Measurements from ENCODE around the gene KRT17. TPM values are rescaled to one million over a fixed set of nuclear protein-coding genes. Genes with fewer than 3 reads are reported as not detected.
A peak's percentile ranks its signal among the peaks of the same experiment; 100 is the strongest.

KRT17 gene
- total and polyA plus RNA-seq, 9 of the 15 experiments (the other 6 are each of a cell fraction or from before 2014, with no cell fraction given), result 0.23 to 0.25 TPM; not detected in 7

GRCh38 chr17:41579484-41580243, 44.7 kb downstream of the KRT17 start (continued):
- TF ChIP-seq FOXO4 (CRISPR knock-in tag; IDR thresholded peaks at IDR 0.05) (no peak), SMAD3 (CRISPR knock-in tag; conservative IDR thresholded peaks at IDR 0.05) (no peak), CAMTA2 (CRISPR knock-in tag; conservative IDR thresholded peaks at IDR 0.05) (no peak), RAD21 (CRISPR knock-in tag; conservative IDR thresholded peaks at IDR 0.05 in 1 of 2, IDR thresholded peaks at IDR 0.05 in 1 of 2) (peak; percentile 25 to 68; a peak in 3 of 4 replicates), ARNT (IDR thresholded peaks at IDR 0.05) (peak in 1 of 2 experiments; percentile 29; a peak in 1 of 4 replicates), CREM (IDR thresholded peaks at IDR 0.05; ENCODE audit: low read depth) (peak; percentile 40; the same call in 1 of the 2 replicates), PRPF4 (IDR thresholded peaks at IDR 0.05; ENCODE audit: insufficient read depth, low read depth, low read length, poor library complexity, severe bottlenecking) (no peak), RCOR1 (IDR thresholded peaks at IDR 0.05; ENCODE audit: borderline replicate concordance in 1 of 2, low read depth in 2 of 2, low read length in 2 of 2) (peak in 1 of 2 experiments; percentile 14; a peak in 1 of 4 replicates), CEBPG (CRISPR knock-in tag; IDR thresholded peaks at IDR 0.05) (no peak), CEBPG (tag; conservative IDR thresholded peaks at IDR 0.05 in 1 of 2, IDR thresholded peaks at IDR 0.05 in 1 of 2) (no peak), SRF (CRISPR knock-in tag; IDR thresholded peaks at IDR 0.05) (peak in 1 of 2 experiments; percentile 82; a peak in 1 of 4 replicates), TOE1 (IDR thresholded peaks at IDR 0.05; ENCODE audit: borderline replicate concordance) (peak; percentile 40; the same call in 1 of the 2 replicates), TOE1 (CRISPR knock-in tag; IDR thresholded peaks at IDR 0.05; ENCODE audit: borderline replicate concordance, low read depth) (no peak), SMC3 (conservative IDR thresholded peaks at IDR 0.05; ENCODE audit: insufficient read depth, low read depth, low read length) (peak; percentile 71), UBTF (IDR thresholded peaks at IDR 0.05; ENCODE audit: borderline replicate concordance in 1 of 2, low read depth in 2 of 2, low read length in 2 of 2) (no peak), KLF16 (IDR thresholded peaks at IDR 0.05) (peak; percentile 44; the same call in 1 of the 2 replicates), TBP (optimal IDR thresholded peaks at IDR 0.05; ENCODE audit: low read depth, low read length) (peak; percentile 38), JUND (IDR thresholded peaks at IDR 0.05; ENCODE audit: borderline replicate concordance, low read depth, low read length) (peak; percentile 54; the same call in 1 of the 2 replicates), JUND (tag; IDR thresholded peaks at IDR 0.05; ENCODE audit: borderline replicate concordance, low read depth, low read length) (peak; percentile 25; the same call in 1 of the 3 replicates), L3MBTL2 (IDR thresholded peaks at IDR 0.05) (peak; percentile 47; the same call in 1 of the 2 replicates), USF1 (CRISPR knock-in tag; IDR thresholded peaks at IDR 0.05) (peak; percentile 78), CTBP1 (IDR thresholded peaks at IDR 0.05; ENCODE audit: borderline replicate concordance) (peak; percentile 63), SOX6 (IDR thresholded peaks at IDR 0.05) (peak; percentile 55; the same call in 1 of the 2 replicates), ZKSCAN3 (CRISPR knock-in tag; IDR thresholded peaks at IDR 0.05) (no peak)
